WI38 (cell line): ENCODE results near the gene USP2.

Source experiments
- H3K4me3 ChIP-seq: 2 replicates; pipeline ENCODE4 v1.5.1; 2011; ENCODE audit warnings: low read depth, mild to moderate bottlenecking, control low read depth, low read length
- CTCF ChIP-seq: IDR thresholded peaks from 2 replicates; pipeline ENCODE4 v1.5.1; 2012; ENCODE audit warnings: low read depth, mild to moderate bottlenecking, control low read depth, low read length

Gene USP2

GRCh38 chr11:119418759-119419158 is 37.3 kb upstream of the USP2 start:
- no peak overlapping the region for H3K4me3 ChIP-seq
- TF ChIP-seq CTCF: no peak

GRCh38 chr11:119417726-119418540 is 36.4 kb upstream of the USP2 start:
- no peak for TF ChIP-seq CTCF
- no peak overlapping the region for H3K4me3 ChIP-seq

GRCh38 chr11:119416606-119417580 is 35.4 kb upstream of the USP2 start:
- TF ChIP-seq CTCF: no peak
- no peak overlapping the region for H3K4me3 ChIP-seq

GRCh38 chr11:119415966-119416365 is 34.5 kb upstream of the USP2 start:
- TF ChIP-seq CTCF: no peak
- no peak overlapping the region for H3K4me3 ChIP-seq

GRCh38 chr11:119415517-119415916 is 34.0 kb upstream of the USP2 start:
- no peak overlapping the region for H3K4me3 ChIP-seq
- TF ChIP-seq CTCF: no peak

GRCh38 chr11:119414734-119415133 is 33.2 kb upstream of the USP2 start:
- TF ChIP-seq CTCF: no peak
- no peak overlapping the region for H3K4me3 ChIP-seq

- no peak for TF ChIP-seq CTCF
- H3K4me3 ChIP-seq: no peak overlapping the region
These were observed 32.8 kb upstream of the USP2 start for GRCh38 chr11:119414321-119414720.
